ENCODE results near the gene CLIC1.

CLIC1 gene

DNA sequence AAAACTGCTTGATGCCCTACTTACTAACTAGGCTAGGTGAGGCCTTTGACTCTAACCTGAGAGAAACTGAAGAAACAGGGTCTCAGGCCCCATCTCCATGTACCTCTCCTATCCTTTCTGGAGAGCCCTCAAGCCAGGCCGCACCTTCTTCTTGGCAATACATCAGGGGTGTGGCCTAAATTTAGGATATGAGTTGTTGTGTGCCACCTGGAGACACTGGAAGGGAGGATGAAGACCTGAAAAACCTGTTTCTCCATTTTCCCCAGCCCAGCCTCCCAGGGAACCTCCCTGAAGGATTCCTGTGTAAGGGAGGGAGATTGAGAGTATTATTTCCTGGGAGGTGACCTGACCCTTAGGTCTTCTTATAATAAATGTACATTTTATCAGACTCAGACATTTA, 18.1 kb downstream of the CLIC1 start:
- H3K27ac ChIP-seq, result peak overlapping the region; percentile 90
- TF ChIP-seq, protein P1, sequence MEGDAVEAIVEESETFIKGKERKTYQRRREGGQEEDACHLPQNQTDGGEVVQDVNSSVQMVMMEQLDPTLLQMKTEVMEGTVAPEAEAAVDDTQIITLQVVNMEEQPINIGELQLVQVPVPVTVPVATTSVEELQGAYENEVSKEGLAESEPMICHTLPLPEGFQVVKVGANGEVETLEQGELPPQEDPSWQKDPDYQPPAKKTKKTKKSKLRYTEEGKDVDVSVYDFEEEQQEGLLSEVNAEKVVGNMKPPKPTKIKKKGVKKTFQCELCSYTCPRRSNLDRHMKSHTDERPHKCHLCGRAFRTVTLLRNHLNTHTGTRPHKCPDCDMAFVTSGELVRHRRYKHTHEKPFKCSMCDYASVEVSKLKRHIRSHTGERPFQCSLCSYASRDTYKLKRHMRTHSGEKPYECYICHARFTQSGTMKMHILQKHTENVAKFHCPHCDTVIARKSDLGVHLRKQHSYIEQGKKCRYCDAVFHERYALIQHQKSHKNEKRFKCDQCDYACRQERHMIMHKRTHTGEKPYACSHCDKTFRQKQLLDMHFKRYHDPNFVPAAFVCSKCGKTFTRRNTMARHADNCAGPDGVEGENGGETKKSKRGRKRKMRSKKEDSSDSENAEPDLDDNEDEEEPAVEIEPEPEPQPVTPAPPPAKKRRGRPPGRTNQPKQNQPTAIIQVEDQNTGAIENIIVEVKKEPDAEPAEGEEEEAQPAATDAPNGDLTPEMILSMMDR (IDR thresholded peaks at IDR 0.05), result no peak
- TF ChIP-seq ZFX (IDR thresholded peaks at IDR 0.05; ENCODE audit: borderline replicate concordance), result no peak

DNA sequence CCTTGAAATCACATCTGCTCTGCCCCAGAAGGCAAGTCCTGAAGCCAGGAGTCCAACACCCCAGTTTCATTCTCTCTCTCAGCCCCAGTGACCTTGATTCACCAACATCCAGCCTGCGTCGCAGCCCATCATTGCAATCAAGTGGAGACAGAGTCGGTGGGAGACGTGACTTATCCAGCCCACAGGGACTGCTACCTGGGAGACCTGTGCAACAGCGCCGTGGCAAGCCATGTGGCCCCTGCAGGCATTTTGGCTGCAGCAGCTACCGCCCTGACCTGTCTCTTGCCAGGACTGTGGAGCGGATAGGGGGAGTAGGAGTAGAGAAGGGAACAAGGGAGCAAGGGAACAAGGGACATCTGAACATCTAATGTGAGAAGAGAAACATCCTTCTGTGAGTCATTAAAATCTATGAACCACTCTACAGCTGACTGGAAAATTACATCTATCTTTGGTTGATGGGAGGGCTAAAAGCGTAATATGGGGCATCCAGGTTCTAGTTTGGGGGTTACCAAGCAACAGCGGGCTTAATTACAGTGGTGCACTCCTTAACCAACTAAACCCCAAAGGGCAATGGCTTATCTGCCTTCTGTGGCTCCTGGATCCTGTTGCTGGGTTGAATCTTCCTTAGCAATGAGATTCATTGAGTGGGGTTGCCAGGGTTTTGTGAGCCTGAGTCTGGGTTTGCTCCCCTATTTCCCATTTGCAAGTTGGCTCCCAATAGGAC, 18.7 kb downstream of the CLIC1 start:
- H3K27ac ChIP-seq, result peak overlapping the region; percentile 90
- TF ChIP-seq ZFX (IDR thresholded peaks at IDR 0.05; ENCODE audit: borderline replicate concordance), result no peak
- TF ChIP-seq, protein P1 (IDR thresholded peaks at IDR 0.05), result peak; percentile 85

DNA sequence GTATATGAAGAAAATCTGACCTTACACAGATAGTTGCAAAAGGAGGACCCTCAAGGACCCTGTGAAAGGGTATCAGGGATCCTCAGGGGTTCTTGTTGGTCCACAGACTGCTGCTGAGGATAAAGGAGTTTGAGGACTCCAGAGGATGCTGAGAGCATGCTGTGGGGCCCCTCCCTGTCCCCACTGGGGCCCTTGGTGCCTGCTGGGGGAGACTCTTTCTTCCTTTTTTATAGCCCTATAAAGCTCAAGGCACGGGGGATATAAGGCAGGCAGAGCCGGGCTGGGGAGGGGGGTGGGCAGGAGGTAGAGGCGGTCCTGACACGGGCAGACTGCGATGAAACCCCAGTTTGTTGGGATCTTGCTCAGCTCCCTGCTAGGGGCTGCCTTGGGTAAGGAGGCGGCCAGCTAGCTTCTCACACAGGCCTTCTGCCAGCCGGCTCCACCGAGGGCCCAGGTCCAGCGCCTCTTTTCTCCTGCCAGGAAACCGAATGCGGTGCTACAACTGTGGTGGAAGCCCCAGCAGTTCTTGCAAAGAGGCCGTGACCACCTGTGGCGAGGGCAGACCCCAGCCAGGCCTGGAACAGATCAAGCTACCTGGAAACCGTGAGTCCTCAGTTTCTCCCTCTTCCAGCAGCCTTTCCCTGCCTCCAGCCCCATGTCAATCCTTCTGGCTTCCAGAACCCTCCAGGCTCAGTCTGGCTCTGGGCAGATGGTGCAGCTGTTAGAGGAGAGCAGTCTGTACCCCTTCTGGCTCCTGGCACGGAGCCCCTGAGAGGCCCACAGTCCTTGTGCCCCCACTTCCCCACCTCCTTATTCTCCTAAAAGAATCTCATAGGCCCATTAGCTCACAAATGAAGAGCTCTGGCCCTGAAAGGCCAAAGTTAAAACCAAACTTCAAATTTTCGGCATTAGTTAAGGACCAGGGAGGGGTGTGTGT, 21.0 kb downstream of the CLIC1 start, which contains the start of gene LY6G6D:
Gene LY6G6D, plus strand, starts transcription at position 327 of the 937 bp plus-strand sequence. Its CDS starts 8 bp downstream, at position 335.
- TF ChIP-seq ZFX (IDR thresholded peaks at IDR 0.05; ENCODE audit: borderline replicate concordance), result no peak
- TF ChIP-seq, protein P1 (IDR thresholded peaks at IDR 0.05), result no peak
- H3K27ac ChIP-seq, result no peak within 1 kb of the TSS

DNA sequence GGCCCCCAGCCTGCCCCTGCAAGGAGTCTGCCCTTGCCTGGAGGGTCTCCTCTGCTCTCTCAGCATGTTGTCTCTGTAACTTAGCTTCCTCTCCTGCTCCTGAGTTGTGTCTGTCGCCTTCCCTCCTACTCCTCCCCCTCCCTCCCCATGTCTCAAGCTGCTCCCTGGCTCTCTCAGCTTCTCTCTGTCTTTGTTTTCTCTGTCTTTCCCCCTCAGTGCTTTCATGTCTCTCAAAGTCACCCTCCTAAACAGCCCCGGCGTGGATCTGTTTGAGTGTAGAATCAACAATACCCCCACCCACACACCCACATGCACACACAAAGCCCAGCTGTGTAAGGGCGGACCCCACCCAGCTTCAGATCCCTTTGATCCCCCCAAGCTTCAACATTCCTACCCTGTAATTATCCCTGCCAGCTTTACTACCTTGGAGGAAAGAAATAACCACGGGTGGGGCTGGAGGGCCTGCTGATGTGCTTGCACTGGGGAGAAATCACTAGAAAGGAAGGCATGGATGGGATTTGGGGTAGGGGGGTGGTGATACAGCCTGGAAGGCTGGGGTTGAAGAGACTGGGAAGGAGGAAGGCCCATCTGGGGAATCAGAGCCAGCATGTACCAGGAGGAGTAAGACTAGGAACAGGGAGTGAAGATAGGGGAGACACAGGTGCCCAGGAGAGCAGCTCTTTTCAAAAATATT, 22.2 kb downstream of the CLIC1 start:
- TF ChIP-seq, protein P1 (IDR thresholded peaks at IDR 0.05), result no peak
- TF ChIP-seq ZFX (IDR thresholded peaks at IDR 0.05; ENCODE audit: borderline replicate concordance), result no peak
- no peak overlapping the region for H3K27ac ChIP-seq

DNA sequence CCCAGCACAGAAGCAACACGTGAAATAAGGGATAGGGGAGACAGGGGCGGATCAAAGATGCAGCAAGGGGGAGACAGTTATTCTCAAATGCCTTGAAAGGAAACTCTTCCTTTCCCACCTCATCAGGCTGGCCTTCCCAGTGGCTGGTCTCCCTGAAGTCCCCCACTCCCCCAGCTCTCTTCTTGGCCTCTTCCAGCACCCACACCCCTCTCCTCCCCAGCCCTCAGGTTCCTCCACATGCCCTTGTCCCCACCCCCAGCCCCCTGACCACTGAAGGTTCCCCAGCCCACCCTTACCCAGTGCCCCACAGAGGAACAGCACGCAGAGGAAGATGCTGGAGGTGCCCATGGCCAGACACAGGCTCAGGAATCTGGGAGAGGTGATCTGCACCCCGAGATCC, 22.9 kb downstream of the CLIC1 start:
- TF ChIP-seq, protein P1 (IDR thresholded peaks at IDR 0.05), result no peak
- TF ChIP-seq ZFX (IDR thresholded peaks at IDR 0.05; ENCODE audit: borderline replicate concordance), result no peak
- no peak overlapping the region for H3K27ac ChIP-seq

DNA sequence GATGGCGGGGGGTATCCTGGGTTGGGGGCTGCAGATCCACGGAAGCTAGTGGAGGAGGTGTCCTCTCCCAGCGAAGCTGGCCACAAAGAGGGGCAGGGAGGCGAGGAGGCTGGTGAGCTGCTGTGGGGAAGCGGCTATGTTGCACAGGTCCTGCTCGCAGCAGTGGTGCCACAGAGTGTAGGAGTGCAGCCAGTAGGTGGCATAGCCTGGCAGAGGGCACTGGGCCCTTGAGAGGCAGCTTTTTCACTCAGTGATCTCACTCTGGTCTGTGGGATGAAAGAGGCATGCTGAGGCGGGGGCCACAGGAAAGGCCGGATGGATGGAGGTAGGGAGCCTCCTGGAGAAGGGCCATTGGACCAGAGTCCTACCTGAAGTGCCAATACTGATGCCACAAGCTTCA, 24.0 kb downstream of the CLIC1 start:
- no peak for TF ChIP-seq ZFX (IDR thresholded peaks at IDR 0.05; ENCODE audit: borderline replicate concordance)
- TF ChIP-seq, protein P1 (IDR thresholded peaks at IDR 0.05), result peak; percentile 71

More for the DNA sequence above, 24.0 kb downstream of the CLIC1 start:
- H3K27ac ChIP-seq, result no peak overlapping the region

Data from 22Rv1 (cell line).